ENCODE measurements around the gene ASTN2.

DNA sequence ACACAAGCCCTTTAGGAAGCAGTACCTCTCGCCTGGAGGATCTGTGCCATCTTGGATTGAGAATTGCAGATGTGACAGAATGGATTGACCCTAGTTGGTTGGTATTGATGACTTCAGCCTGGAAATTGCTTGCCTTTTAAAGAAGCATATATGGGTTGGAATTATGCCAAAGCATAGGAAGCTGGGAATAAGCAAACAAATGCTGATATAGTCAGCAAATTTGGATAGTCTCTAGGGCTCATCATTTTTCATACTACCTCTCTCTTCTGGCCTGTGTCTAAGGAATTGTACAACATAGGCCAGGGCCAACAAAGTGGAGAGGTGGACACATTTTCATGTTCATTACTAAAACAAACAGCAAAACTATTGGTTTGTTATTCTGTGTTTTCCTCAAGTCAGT is 714.6 kb downstream of the ASTN2 start:
- TF ChIP-seq, protein P1, sequence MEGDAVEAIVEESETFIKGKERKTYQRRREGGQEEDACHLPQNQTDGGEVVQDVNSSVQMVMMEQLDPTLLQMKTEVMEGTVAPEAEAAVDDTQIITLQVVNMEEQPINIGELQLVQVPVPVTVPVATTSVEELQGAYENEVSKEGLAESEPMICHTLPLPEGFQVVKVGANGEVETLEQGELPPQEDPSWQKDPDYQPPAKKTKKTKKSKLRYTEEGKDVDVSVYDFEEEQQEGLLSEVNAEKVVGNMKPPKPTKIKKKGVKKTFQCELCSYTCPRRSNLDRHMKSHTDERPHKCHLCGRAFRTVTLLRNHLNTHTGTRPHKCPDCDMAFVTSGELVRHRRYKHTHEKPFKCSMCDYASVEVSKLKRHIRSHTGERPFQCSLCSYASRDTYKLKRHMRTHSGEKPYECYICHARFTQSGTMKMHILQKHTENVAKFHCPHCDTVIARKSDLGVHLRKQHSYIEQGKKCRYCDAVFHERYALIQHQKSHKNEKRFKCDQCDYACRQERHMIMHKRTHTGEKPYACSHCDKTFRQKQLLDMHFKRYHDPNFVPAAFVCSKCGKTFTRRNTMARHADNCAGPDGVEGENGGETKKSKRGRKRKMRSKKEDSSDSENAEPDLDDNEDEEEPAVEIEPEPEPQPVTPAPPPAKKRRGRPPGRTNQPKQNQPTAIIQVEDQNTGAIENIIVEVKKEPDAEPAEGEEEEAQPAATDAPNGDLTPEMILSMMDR (IDR thresholded peaks at IDR 0.05; ENCODE audit: poor library complexity, severe bottlenecking), result no peak
- no peak for TF ChIP-seq RAD21 (conservative IDR thresholded peaks at IDR 0.05)
- TF ChIP-seq, protein P2, sequence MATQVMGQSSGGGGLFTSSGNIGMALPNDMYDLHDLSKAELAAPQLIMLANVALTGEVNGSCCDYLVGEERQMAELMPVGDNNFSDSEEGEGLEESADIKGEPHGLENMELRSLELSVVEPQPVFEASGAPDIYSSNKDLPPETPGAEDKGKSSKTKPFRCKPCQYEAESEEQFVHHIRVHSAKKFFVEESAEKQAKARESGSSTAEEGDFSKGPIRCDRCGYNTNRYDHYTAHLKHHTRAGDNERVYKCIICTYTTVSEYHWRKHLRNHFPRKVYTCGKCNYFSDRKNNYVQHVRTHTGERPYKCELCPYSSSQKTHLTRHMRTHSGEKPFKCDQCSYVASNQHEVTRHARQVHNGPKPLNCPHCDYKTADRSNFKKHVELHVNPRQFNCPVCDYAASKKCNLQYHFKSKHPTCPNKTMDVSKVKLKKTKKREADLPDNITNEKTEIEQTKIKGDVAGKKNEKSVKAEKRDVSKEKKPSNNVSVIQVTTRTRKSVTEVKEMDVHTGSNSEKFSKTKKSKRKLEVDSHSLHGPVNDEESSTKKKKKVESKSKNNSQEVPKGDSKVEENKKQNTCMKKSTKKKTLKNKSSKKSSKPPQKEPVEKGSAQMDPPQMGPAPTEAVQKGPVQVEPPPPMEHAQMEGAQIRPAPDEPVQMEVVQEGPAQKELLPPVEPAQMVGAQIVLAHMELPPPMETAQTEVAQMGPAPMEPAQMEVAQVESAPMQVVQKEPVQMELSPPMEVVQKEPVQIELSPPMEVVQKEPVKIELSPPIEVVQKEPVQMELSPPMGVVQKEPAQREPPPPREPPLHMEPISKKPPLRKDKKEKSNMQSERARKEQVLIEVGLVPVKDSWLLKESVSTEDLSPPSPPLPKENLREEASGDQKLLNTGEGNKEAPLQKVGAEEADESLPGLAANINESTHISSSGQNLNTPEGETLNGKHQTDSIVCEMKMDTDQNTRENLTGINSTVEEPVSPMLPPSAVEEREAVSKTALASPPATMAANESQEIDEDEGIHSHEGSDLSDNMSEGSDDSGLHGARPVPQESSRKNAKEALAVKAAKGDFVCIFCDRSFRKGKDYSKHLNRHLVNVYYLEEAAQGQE (IDR thresholded peaks at IDR 0.05; ENCODE audit: borderline replicate concordance), result no peak
